HepG2 (cell line): ENCODE measurements around the gene CHTF18. TPM values are rescaled to one million over a fixed set of nuclear protein-coding genes. Genes with fewer than 3 reads are reported as not detected.

ENCODE experiments used
- EEA1 ChIP-seq: sonication (generic); formaldehyde crosslinking; IDR thresholded peaks from 2 replicates; pipeline ENCODE4 v1.5.1; 2020; ENCODE audit warnings: mild to moderate bottlenecking, missing genetic modification reagents, borderline replicate concordance
- HDAC2 ChIP-seq: sonication (generic); formaldehyde crosslinking; IDR thresholded peaks from 2 replicates; pipeline ENCODE4 v1.4.0; 2020; ENCODE audit warnings: missing genetic modification reagents
- HNRNPUL1 ChIP-seq: fragments of 200-400 bp; formaldehyde crosslinking; IDR thresholded peaks from 2 replicates; pipeline ENCODE4 v1.6.1; 2017; ENCODE audit warnings: low read depth, mild to moderate bottlenecking, low read length, moderate library complexity
- IKZF4 ChIP-seq: sonication (generic); formaldehyde crosslinking; IDR thresholded peaks from 2 replicates; pipeline ENCODE4 v1.5.1; 2020; ENCODE audit warnings: borderline replicate concordance, mild to moderate bottlenecking, low read depth, missing genetic modification reagents; ENCODE audit errors: not compliant biosample characterization
- MYC ChIP-seq: sonication (generic); formaldehyde crosslinking; IDR thresholded peaks from 2 replicates; pipeline ENCODE4 v1.9.0; 2021; ENCODE audit warnings: missing genetic modification reagents, borderline replicate concordance
- MZF1 ChIP-seq: sonication (generic); formaldehyde crosslinking; IDR thresholded peaks from 2 replicates; pipeline ENCODE4 v1.8.1; 2023; ENCODE audit warnings: mild to moderate bottlenecking, missing genetic modification reagents, borderline replicate concordance
- NONO ChIP-seq, 2 experiments: fragments of 450-650 bp in 1 of 2; sonication (generic) in 1 of 2; formaldehyde crosslinking in 1 of 2; IDR thresholded peaks in 1 of 2; conservative IDR thresholded peaks in 1 of 2; 2 replicates each; pipeline versions ENCODE4 v1.6.1 to v1.8.0; 2017 to 2022; ENCODE audit warnings: mild to moderate bottlenecking in 1 of 2, missing genetic modification reagents in 1 of 2, moderate library complexity in 1 of 2
- SIN3B ChIP-seq: fragments of 150-350 bp; IDR thresholded peaks from 2 replicates; pipeline ENCODE4 v1.6.1; 2014; ENCODE audit warnings: low read length
- ZBTB3 ChIP-seq: sonication (generic); formaldehyde crosslinking; IDR thresholded peaks from 2 replicates; pipeline ENCODE4 v1.4.0; 2020; ENCODE audit warnings: low read depth, mild to moderate bottlenecking, moderate library complexity, missing genetic modification reagents, borderline replicate concordance
- ZBTB7B ChIP-seq: sonication (generic); formaldehyde crosslinking; IDR thresholded peaks from 2 replicates; pipeline ENCODE4 v1.4.0; 2020; ENCODE audit warnings: missing genetic modification reagents
- ZFP82 ChIP-seq: sonication (generic); formaldehyde crosslinking; IDR thresholded peaks from 2 replicates; pipeline ENCODE4 v1.5.1; 2020; ENCODE audit warnings: mild to moderate bottlenecking, missing genetic modification reagents, borderline replicate concordance
- ZMYM4 ChIP-seq: sonication (generic); formaldehyde crosslinking; IDR thresholded peaks from 2 replicates; pipeline ENCODE4 v1.8.1; 2023; ENCODE audit warnings: mild to moderate bottlenecking, missing genetic modification reagents
- ZNF180 ChIP-seq: sonication (generic); formaldehyde crosslinking; IDR thresholded peaks from 2 replicates; pipeline ENCODE4 v1.4.0; 2020; ENCODE audit warnings: low read depth, missing genetic modification reagents, borderline replicate concordance
- ZNF230 ChIP-seq: sonication (generic); formaldehyde crosslinking; IDR thresholded peaks from 2 replicates; pipeline ENCODE4 v1.4.0; 2020; ENCODE audit warnings: mild to moderate bottlenecking, missing genetic modification reagents
- ZNF292 ChIP-seq: sonication (generic); formaldehyde crosslinking; IDR thresholded peaks from 2 replicates; pipeline ENCODE4 v1.8.1; 2022; ENCODE audit warnings: mild to moderate bottlenecking, low read depth, missing genetic modification reagents, borderline replicate concordance
- ZNF333 ChIP-seq: sonication (generic); formaldehyde crosslinking; IDR thresholded peaks from 2 replicates; pipeline ENCODE4 v1.4.0; 2020; ENCODE audit warnings: mild to moderate bottlenecking, missing genetic modification reagents, borderline replicate concordance
- ZNF335 ChIP-seq: sonication (generic); formaldehyde crosslinking; IDR thresholded peaks from 2 replicates; pipeline ENCODE4 v1.4.0; 2020; ENCODE audit warnings: missing genetic modification reagents
- ZNF430 ChIP-seq: sonication (generic); formaldehyde crosslinking; IDR thresholded peaks from 2 replicates; pipeline ENCODE4 v1.9.0; 2021; ENCODE audit warnings: mild to moderate bottlenecking, missing genetic modification reagents
- polyA plus RNA-seq, 8 experiments: library from polyadenylated mRNA; depleted of rRNA in 3 of 8; stranded (reverse) in 7 of 8; unstranded in 1 of 8; fragments of >200 nt; fragmentation: Illumina TruSeq in 4 of 8; extraction: Trizol in 4 of 8; gene quantifications; 2 replicates each; pipeline versions ENCODE4 v1.2.1 to v1.2.3, GENCODE V29; 2011 to 2016; ENCODE audit warnings: low read depth in 4 of 8, missing spikeins in 1 of 8, mixed read lengths in 1 of 8; ENCODE audit not compliant: insufficient read depth in 1 of 8
- total RNA-seq, 5 experiments: library from RNA; depleted of rRNA; stranded (reverse); fragments of >200 nt; fragmentation: Illumina TruSeq; extraction: Trizol; gene quantifications; 2 replicates each; pipeline ENCODE4 v1.2.3, GENCODE V29; 2016; ENCODE audit warnings: low read depth in 1 of 5
- TF ChIP-seq, protein P1 (sequence below): sonication (generic); formaldehyde crosslinking; conservative IDR thresholded peaks from 2 replicates; pipeline ENCODE4 v1.8.1; 2023; ENCODE audit warnings: missing genetic modification reagents
- TF ChIP-seq, protein P2 (sequence below): sonication (generic); formaldehyde crosslinking; IDR thresholded peaks from 2 replicates; pipeline ENCODE4 v1.4.0; 2020; ENCODE audit warnings: mild to moderate bottlenecking, missing genetic modification reagents, borderline replicate concordance
- TF ChIP-seq, protein P3 (sequence below): IDR thresholded peaks from 2 replicates; pipeline ENCODE4 v1.6.1; 2016; ENCODE audit warnings: low read depth, missing genetic modification reagents, missing compliant biosample characterization

The CHTF18 gene
- total and polyA plus RNA-seq, 2 of the 13 experiments (the other 11 are each of a cell fraction or from before 2014, with no cell fraction given): 8.6 to 22.9 TPM

DNA sequence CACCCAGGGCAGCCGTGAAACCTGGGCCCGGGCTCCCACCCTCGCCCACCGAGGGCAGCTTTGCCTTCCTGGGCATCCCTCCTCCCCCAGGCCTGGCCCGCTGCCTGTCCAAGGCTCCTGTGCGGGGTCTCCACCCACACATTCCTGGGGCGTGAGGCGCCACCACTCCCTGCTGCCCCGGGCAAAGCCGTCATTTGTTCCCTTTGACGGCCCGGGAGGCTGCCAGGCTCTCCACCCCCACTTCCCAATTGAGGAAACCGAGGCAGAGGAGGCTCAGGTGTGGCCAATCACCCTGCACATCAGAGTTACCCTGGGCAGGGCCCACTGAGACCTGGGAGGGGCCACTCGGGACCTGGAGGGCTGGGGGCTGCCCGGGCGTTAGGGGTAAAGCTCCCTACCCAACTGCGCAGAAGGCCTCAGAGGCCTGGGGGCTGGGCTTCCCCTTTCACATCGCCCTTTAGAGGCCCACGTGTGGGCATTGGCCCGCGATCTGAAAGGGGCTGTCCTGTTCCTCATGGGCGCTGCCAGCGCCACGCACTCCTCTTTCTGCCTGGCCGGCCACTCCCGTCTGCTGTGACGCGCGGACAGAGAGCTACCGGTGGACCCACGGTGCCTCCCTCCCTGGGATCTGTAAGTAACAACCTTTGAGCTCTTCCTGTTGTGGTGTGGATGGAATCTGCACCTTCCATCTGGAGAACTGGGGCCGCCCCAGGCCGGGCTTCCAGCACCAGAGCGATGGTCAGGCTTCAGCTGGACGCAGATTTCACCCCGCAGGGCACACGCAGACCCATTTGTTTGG lies 27.7 kb upstream of the CHTF18 start, which contains the start of gene MSLN (continued):
- no peak for TF ChIP-seq EEA1 (CRISPR knock-in tag)
- TF ChIP-seq ZBTB7B (CRISPR knock-in tag): peak; percentile 37
- TF ChIP-seq ZBTB3 (CRISPR knock-in tag): no peak
- no peak for TF ChIP-seq ZNF230 (CRISPR knock-in tag)
- TF ChIP-seq, protein P1, sequence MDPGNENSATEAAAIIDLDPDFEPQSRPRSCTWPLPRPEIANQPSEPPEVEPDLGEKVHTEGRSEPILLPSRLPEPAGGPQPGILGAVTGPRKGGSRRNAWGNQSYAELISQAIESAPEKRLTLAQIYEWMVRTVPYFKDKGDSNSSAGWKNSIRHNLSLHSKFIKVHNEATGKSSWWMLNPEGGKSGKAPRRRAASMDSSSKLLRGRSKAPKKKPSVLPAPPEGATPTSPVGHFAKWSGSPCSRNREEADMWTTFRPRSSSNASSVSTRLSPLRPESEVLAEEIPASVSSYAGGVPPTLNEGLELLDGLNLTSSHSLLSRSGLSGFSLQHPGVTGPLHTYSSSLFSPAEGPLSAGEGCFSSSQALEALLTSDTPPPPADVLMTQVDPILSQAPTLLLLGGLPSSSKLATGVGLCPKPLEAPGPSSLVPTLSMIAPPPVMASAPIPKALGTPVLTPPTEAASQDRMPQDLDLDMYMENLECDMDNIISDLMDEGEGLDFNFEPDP: no peak
- no peak for TF ChIP-seq ZNF333 (CRISPR knock-in tag)
- TF ChIP-seq, protein P2, sequence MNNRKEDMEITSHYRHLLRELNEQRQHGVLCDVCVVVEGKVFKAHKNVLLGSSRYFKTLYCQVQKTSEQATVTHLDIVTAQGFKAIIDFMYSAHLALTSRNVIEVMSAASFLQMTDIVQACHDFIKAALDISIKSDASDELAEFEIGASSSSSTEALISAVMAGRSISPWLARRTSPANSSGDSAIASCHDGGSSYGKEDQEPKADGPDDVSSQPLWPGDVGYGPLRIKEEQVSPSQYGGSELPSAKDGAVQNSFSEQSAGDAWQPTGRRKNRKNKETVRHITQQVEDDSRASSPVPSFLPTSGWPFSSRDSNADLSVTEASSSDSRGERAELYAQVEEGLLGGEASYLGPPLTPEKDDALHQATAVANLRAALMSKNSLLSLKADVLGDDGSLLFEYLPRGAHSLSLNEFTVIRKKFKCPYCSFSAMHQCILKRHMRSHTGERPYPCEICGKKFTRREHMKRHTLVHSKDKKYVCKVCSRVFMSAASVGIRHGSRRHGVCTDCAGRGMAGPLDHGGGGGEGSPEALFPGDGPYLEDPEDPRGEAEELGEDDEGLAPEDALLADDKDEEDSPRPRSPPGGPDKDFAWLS (CRISPR knock-in tag): no peak
- no peak for TF ChIP-seq SIN3B
- TF ChIP-seq, protein P3, sequence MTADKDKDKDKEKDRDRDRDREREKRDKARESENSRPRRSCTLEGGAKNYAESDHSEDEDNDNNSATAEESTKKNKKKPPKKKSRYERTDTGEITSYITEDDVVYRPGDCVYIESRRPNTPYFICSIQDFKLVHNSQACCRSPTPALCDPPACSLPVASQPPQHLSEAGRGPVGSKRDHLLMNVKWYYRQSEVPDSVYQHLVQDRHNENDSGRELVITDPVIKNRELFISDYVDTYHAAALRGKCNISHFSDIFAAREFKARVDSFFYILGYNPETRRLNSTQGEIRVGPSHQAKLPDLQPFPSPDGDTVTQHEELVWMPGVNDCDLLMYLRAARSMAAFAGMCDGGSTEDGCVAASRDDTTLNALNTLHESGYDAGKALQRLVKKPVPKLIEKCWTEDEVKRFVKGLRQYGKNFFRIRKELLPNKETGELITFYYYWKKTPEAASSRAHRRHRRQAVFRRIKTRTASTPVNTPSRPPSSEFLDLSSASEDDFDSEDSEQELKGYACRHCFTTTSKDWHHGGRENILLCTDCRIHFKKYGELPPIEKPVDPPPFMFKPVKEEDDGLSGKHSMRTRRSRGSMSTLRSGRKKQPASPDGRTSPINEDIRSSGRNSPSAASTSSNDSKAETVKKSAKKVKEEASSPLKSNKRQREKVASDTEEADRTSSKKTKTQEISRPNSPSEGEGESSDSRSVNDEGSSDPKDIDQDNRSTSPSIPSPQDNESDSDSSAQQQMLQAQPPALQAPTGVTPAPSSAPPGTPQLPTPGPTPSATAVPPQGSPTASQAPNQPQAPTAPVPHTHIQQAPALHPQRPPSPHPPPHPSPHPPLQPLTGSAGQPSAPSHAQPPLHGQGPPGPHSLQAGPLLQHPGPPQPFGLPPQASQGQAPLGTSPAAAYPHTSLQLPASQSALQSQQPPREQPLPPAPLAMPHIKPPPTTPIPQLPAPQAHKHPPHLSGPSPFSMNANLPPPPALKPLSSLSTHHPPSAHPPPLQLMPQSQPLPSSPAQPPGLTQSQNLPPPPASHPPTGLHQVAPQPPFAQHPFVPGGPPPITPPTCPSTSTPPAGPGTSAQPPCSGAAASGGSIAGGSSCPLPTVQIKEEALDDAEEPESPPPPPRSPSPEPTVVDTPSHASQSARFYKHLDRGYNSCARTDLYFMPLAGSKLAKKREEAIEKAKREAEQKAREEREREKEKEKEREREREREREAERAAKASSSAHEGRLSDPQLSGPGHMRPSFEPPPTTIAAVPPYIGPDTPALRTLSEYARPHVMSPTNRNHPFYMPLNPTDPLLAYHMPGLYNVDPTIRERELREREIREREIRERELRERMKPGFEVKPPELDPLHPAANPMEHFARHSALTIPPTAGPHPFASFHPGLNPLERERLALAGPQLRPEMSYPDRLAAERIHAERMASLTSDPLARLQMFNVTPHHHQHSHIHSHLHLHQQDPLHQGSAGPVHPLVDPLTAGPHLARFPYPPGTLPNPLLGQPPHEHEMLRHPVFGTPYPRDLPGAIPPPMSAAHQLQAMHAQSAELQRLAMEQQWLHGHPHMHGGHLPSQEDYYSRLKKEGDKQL (CRISPR knock-in tag): no peak
- TF ChIP-seq ZNF335: no peak
- TF ChIP-seq MZF1 (CRISPR knock-in tag): no peak
- TF ChIP-seq ZFP82 (CRISPR knock-in tag): no peak
- TF ChIP-seq ZNF180 (CRISPR knock-in tag): no peak
- TF ChIP-seq ZNF292 (CRISPR knock-in tag): 0 out of 2 replicates have a peak, but pooled peaks have one; percentile 28
- no peak for TF ChIP-seq IKZF4 (CRISPR knock-in tag)
- no peak for TF ChIP-seq HNRNPUL1
- TF ChIP-seq MYC (CRISPR knock-in tag): peak; percentile 42; the same call in 1 of the 2 replicates
- TF ChIP-seq NONO (IDR thresholded peaks at IDR 0.05): no peak
- no peak for TF ChIP-seq NONO (CRISPR knock-in tag; conservative IDR thresholded peaks at IDR 0.05)
- no peak for TF ChIP-seq ZMYM4 (CRISPR knock-in tag)
- TF ChIP-seq HDAC2 (CRISPR knock-in tag): peak; percentile 15; the same call in 1 of the 2 replicates
- TF ChIP-seq ZNF430 (CRISPR knock-in tag): no peak
